Testis (tissue), 3 donors: ENCODE measurements around the gene ABCB6. TPM values are rescaled to one million over a fixed set of nuclear protein-coding genes. Genes with fewer than 3 reads are reported as not detected.
"Not testable (repeated sequence)": the region's sequence is repeated elsewhere in the genome, so short reads cannot be mapped to it uniquely, and the experiment has no call there.

ENCODE experiments used
- DNase-seq: peaks from one replicate; pipeline ENCODE4 v3.0.0-alpha.2; 2019
- H3K27ac ChIP-seq, 2 donors: fragments of 200-600 bp; sonication (generic); one replicate each; pipeline ENCODE4 v1.5.1; 2019
- H3K27me3 ChIP-seq: fragments of 200-600 bp; sonication (generic); one replicate; pipeline ENCODE4 v1.5.1; 2019
- H3K36me3 ChIP-seq: fragments of 200-600 bp; sonication (generic); one replicate; pipeline ENCODE4 v1.5.1; 2017; ENCODE audit warnings: low read depth; ENCODE audit errors: missing control alignments
- H3K4me1 ChIP-seq: fragments of 200-600 bp; sonication (generic); one replicate; pipeline ENCODE4 v1.5.1; 2019
- H3K4me3 ChIP-seq, 2 donors: fragments of 200-600 bp; sonication (generic); one replicate each; pipeline ENCODE4 v1.5.1; 2017 to 2019
- H3K9me3 ChIP-seq: fragments of 200-600 bp; sonication (generic); one replicate; pipeline ENCODE4 v1.5.1; 2017
- POLR2A ChIP-seq: fragments of 450-650 bp; IDR thresholded peaks from one replicate; pipeline ENCODE4 v1.6.1; 2017; ENCODE audit warnings: antibody characterized with exemption, mild to moderate bottlenecking, moderate library complexity
- WGBS, 2 donors: methylation state at CpG; one replicate each; pipeline ENCODE4 v1.1.5; 2018; 5-methylcytosine and 5-hydroxymethylcytosine counted together
- intact Hi-C: fragments of 100-400 bp; cut with DNase I; formaldehyde crosslinking; loops from one replicate; pipeline ENCODE4 v1.15.1; 2023; ENCODE audit warnings: low total_unique reads
- polyA plus RNA-seq: library from polyadenylated mRNA; stranded (reverse); fragments of 350-450 nt; fragmentation: Illumina TruSeq; extraction: RNeasy Lipid Tissue Mini Kit (QIAGEN cat#74804); gene quantifications from one replicate; pipeline ENCODE4 v1.2.3, GENCODE V29; 2014; ENCODE audit warnings: low read depth, low replicate concordance; ENCODE audit not compliant: insufficient read depth
- total RNA-seq, 2 donors: library from RNA; depleted of rRNA; stranded (reverse); fragments of >200 nt; gene quantifications; one replicate each; pipeline ENCODE4 v1.2.3, GENCODE V29; 2016
- TF ChIP-seq, protein P1 (sequence below), 3 experiments: fragments of 450-650 bp in 2 of 3; fragments of 200-600 bp in 1 of 3; sonication (generic) in 1 of 3; IDR thresholded peaks; one replicate each; pipeline ENCODE4 v1.5.1; 2016 to 2019; ENCODE audit warnings: antibody characterized with exemption in 3 of 3, mild to moderate bottlenecking in 2 of 3, moderate library complexity in 1 of 3

ABCB6 gene
- total and polyA plus RNA-seq, 3 donors from 2014 or later: 43.8 to 94.8 (median 47.0) TPM

DNA sequence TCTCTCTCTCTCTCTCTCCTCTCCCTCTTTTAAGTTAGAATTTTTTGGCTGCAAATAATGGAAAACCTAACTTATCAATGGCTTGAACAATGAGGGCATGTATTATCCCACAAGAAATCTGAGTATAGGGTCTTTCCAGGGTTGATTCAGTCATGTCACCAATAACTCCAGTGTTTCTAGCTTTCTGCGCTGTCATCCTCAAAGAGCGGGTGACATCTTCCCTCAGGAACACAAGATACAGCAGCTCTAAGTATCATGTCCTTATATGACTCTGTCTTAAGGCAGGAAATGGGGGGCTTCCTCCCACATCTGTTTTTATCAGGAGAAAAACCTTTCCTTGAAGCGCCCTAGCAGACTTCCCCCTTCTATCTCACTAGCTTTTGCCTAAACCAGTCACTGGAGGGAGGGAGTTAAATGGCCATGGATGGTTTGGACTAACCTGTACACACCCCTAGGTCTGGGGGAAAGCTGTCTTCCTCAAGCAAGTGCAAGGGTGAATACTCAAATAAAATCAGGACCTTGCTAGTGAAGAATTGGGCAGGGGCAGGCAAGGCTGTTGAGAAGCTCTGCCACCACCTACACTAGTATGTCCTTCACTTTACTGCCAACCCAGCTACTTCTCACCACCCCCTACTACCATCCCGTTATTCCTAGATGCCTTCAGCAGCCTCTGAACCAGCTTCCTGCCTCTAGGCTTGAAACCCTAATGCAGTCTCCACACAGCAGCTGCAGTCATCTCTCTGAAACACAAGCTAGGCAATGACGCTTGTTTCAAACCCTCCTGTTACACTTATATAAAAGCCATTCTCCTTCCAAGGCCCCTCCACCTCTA, 42.5 kb upstream of the ABCB6 start:
- TF ChIP-seq POLR2A: no peak
- TF ChIP-seq, protein P1, sequence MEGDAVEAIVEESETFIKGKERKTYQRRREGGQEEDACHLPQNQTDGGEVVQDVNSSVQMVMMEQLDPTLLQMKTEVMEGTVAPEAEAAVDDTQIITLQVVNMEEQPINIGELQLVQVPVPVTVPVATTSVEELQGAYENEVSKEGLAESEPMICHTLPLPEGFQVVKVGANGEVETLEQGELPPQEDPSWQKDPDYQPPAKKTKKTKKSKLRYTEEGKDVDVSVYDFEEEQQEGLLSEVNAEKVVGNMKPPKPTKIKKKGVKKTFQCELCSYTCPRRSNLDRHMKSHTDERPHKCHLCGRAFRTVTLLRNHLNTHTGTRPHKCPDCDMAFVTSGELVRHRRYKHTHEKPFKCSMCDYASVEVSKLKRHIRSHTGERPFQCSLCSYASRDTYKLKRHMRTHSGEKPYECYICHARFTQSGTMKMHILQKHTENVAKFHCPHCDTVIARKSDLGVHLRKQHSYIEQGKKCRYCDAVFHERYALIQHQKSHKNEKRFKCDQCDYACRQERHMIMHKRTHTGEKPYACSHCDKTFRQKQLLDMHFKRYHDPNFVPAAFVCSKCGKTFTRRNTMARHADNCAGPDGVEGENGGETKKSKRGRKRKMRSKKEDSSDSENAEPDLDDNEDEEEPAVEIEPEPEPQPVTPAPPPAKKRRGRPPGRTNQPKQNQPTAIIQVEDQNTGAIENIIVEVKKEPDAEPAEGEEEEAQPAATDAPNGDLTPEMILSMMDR (IDR thresholded peaks at IDR 0.05): no peak
- 65 to 68% methylated on average over 5 of the region's 5 CpGs for WGBS, 2 donors
- Histone ChIP-seq H3K27ac (no peak overlapping the region), H3K4me1 (no peaks in the 10 kb centered on the region), H3K27me3 (no peaks in the 10 kb centered on the region), H3K9me3 (no peaks in the 10 kb centered on the region), H3K36me3 (no peaks in the 10 kb centered on the region), H3K4me3 (no peak overlapping the region)
- no peak for DNase-seq
- intact Hi-C loops: no loop called here

DNA sequence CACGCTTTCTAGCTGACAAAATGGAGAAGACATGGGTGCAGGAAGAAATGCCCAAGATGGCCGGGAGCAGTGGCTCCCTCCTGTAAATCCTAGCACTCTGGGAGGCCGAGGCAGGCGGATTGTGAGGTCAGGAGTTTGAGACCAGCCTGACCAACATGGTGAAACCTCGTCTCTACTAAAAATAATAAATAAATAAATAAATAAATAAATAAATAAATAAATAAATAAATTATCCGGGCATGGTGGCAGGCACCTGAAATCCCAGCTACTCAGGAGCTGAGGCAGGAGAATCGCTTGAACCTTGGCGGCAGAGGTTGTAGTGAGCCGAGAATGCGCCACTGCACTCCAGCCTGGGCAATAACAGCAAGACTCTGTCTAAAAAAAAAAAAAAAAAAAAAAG, 40.2 kb upstream of the ABCB6 start:
- WGBS, 2 donors: 85 to 92% methylated on average over 10 of the region's 10 CpGs
- H3K4me3 ChIP-seq, H3K27ac ChIP-seq, H3K9me3 ChIP-seq, H3K36me3 ChIP-seq, DNase-seq, intact Hi-C loops, H3K27me3 ChIP-seq: not testable (repeated sequence)
- H3K4me1 ChIP-seq: peaks cover 11% of the 10 kb centered on the region

DNA sequence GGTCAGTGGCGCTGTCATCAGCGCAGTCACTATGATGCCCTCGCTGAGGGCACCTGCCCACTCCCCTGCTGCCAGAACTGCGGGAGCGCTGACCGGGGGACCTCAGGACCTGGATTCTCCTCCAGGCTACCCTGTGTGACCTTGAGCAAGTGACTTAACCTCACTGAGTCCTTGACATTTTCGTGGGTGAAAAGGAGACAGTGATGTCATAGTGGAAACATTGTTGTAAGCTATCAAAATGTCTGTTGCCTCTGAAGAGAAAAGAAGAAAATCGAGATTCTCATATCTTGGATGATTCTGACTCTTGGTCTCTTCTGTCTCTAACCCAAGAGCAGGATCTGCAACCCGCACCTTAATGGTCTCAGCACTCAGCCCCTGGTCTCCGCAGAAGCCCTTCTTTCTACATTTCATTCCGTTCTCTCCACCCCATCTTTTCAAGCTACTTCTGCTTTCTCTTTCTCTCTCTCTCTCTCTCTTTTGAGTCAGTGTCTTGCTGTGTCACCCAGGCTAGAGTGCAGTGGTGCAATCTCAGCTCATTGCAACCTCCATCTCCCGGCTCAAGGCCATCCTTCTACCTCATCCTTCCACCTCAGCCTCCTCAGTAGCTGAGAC, 35.9 kb upstream of the ABCB6 start:
- TF ChIP-seq, protein P1 (IDR thresholded peaks at IDR 0.05): no peak
- no peak for TF ChIP-seq POLR2A
- Histone ChIP-seq H3K36me3 (no peaks in the 10 kb centered on the region), H3K27me3 (no peaks in the 10 kb centered on the region), H3K4me3 (peak overlapping the region; percentile 42 to 67), H3K4me1 (peaks cover 15% of the 10 kb centered on the region), H3K9me3 (no peaks in the 10 kb centered on the region), H3K27ac (no peak overlapping the region)
- intact Hi-C loops: no loop called here
- 8 to 13% methylated on average over 9 to 12 of the region's 12 CpGs for WGBS, 2 donors
- no peak for DNase-seq

DNA sequence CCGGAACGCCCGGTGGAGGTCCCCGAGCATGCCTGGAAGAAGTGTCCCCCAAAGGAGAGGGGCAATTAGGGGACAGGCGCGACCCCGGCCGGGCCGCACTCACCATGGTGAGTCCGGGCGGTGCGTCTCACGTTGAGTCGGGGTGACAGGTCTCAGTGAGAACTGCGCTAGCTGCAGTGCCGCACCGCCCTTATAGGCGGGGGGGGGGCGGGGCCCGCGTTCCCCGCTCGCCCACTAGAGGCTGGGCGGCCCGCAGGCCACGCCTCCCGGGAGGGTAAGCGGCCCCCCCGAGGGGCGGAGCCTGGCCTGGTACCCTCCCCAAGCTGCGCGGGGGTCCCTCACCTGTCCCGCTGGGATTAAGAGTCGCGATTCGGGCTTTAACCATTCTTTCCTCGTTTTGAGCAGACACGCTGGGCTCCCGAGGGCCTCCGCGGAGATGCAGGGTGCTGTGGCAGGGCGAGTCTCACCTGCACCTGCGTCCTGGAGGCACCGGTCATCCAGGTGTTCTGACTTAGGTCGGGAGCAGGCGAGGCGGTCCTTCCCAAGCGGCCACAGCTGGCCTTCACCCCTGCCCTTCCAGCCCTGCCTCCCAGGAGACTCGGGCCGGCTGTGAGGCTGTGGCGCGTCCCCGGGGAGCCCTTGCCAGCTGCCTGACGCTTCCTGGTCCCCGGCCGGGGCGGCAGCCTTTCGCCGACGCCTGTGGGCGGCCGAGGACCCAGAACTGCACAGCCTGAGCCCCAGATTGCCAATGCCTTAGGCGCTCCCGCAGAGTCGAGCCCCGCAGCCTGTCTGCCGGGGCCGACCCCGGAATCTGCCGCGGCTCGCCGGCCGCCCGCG, 35.2 kb upstream of the ABCB6 start, which contains the start of gene TUBA4A:
Gene TUBA4A (minus strand): TSS at position 166 of the 837 bp plus-strand sequence. CDS start 60 bp downstream, at position 106.
- intact Hi-C loops: no loop called here
- peak within 1 kb of the TSS; percentile 42 to 67 for H3K4me3 ChIP-seq
- peak within 1 kb of the TSS in 1 of 2 donors; percentile 11 for H3K27ac ChIP-seq

More for the DNA sequence above, 35.2 kb upstream of the ABCB6 start, which contains the start of gene TUBA4A:
- Histone ChIP-seq H3K27me3 (no peaks in the 10 kb centered on the region), H3K36me3 (no peaks in the 10 kb centered on the region), H3K9me3 (no peaks in the 10 kb centered on the region), H3K4me1 (peaks cover 15% of the 10 kb centered on the region)
- peak; percentile 67 for TF ChIP-seq POLR2A
- TF ChIP-seq, protein P1 (IDR thresholded peaks at IDR 0.05): peak in 1 of 3 experiments; percentile 16
- DNase-seq: peak; percentile 85
- WGBS, 2 donors: 0% methylated on average over 48 of the region's 76 CpGs; no CpG with 5 or more reads in 1 of the 2 donors
